Cardiac fibroblast (primary cell): ENCODE data around the gene USP5.

ENCODE experiments used
- DNase-seq, 2 donors: peaks; one replicate each; pipeline versions ENCODE4 v3.0.0 to v3.0.0-alpha.2; 2010; ENCODE audit warnings: low read depth in 2 of 2
- H3K4me3 ChIP-seq, 2 donors: replicated peaks in 1 of 2; 1 replicate in 1 of 2; 2 replicates in 1 of 2; pipeline ENCODE4 v1.5.1; 2011; ENCODE audit warnings: low read depth in 2 of 2, low read length in 2 of 2, mild to moderate bottlenecking in 2 of 2, moderate library complexity in 1 of 2
- TF ChIP-seq, protein P1 (sequence below): IDR thresholded peaks from one replicate; pipeline ENCODE4 v1.5.1; 2011; ENCODE audit warnings: low read depth, mild to moderate bottlenecking, low read length, inconsistent platforms

The USP5 gene

DNA sequence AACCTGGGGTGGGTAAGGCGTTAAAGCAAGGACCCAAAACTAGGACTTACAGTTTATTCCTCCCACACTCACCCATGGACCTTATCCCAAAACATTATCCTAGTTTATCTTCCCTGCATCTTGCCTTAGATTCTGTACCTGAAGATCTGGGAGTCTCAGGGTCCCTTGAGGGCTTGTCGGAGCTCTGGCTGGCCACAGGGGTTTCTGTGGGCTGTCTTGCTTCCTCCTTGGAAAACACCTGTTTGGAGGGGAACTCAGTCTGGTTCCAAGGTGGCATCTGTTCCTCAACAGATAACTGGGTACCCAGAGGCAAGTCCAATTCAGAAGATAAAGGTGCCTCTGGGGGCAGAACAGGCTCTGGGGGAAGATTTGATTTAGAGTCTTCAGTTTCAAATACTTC lies 2.5 kb upstream of the USP5 start:
- DNase-seq = no peak
- TF ChIP-seq, protein P1, sequence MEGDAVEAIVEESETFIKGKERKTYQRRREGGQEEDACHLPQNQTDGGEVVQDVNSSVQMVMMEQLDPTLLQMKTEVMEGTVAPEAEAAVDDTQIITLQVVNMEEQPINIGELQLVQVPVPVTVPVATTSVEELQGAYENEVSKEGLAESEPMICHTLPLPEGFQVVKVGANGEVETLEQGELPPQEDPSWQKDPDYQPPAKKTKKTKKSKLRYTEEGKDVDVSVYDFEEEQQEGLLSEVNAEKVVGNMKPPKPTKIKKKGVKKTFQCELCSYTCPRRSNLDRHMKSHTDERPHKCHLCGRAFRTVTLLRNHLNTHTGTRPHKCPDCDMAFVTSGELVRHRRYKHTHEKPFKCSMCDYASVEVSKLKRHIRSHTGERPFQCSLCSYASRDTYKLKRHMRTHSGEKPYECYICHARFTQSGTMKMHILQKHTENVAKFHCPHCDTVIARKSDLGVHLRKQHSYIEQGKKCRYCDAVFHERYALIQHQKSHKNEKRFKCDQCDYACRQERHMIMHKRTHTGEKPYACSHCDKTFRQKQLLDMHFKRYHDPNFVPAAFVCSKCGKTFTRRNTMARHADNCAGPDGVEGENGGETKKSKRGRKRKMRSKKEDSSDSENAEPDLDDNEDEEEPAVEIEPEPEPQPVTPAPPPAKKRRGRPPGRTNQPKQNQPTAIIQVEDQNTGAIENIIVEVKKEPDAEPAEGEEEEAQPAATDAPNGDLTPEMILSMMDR = no peak
- no peak overlapping the region for H3K4me3 ChIP-seq

GRCh38 chr12:6849976-6850560 lies 1.9 kb upstream of the USP5 start:
- TF ChIP-seq, protein P1 = no peak
- DNase-seq = no peak
- peak overlapping the region in 1 of 2 donors; percentile 96 for H3K4me3 ChIP-seq

- H3K4me3 ChIP-seq = peak overlapping the region; percentile 27 to 96
- TF ChIP-seq, protein P1 = no peak
- DNase-seq = no peak
These were observed 1.2 kb upstream of the USP5 start for GRCh38 chr12:6850796-6851152.

- TF ChIP-seq, protein P1 = no peak
- peak within 1 kb of the TSS; percentile 76 to 96 for H3K4me3 ChIP-seq
- peak; percentile 99 for DNase-seq
These were observed 613 bp upstream of the USP5 start, which contains the start of gene CDCA3 for GRCh38 chr12:6851153-6851920. TSS of gene CDCA3 (minus strand) at chr12:6851286. CDS start at chr12:6850952, 334 bp downstream.

- TF ChIP-seq, protein P1 = no peak
- DNase-seq = peak; percentile 76 to 81
- H3K4me3 ChIP-seq = peak overlapping the region; percentile 76 to 96
These were observed 853 bp downstream of the USP5 start for GRCh38 chr12:6852651-6853354.

DNA sequence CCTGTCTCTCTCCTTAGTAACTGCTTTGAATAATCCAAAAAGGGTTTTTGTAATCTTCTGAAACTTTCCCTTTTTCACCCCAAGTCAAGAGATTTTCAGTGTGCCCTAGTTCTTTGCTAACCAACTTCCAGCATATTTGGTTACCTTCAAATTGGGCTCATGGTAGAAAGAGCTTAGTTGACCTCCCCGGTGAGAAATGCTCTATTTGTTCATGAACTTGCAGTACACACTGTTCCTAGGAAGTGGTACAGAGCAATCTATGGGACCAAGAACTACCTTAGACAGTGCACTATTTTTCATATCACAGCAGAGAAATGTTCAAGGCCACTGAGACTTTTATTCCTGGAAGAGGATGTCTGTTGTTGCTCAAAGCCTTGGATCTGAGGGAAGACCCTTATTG lies 1.7 kb downstream of the USP5 start:
- TF ChIP-seq, protein P1 = no peak
- no peak for DNase-seq
- H3K4me3 ChIP-seq = peak overlapping the region in 1 of 2 donors; percentile 96
